ENCODE data around the gene CYP11A1.

CYP11A1 gene

GRCh38 chr15:74408385-74408784 is 40.9 kb upstream of the CYP11A1 start:
- no peak for TF ChIP-seq CTCF (IDR thresholded peaks at IDR 0.05; ENCODE audit: low read depth, low read length)
- no peaks in the 10 kb centered on the region for H3K9me3 ChIP-seq
- no peak overlapping the region for H3K4me3 ChIP-seq (ENCODE audit: low read depth, low read length)
- H3K4me1 ChIP-seq = no peaks in the 10 kb centered on the region
- no peak for DNase-seq
- H3K27me3 ChIP-seq = no peaks in the 10 kb centered on the region
- no peaks in the 10 kb centered on the region for H3K36me3 ChIP-seq

GRCh38 chr15:74406992-74407705 is 39.7 kb upstream of the CYP11A1 start:
- Histone ChIP-seq H3K36me3 (no peaks in the 10 kb centered on the region), H3K4me3 (ENCODE audit: low read depth, low read length) (no peak overlapping the region), H3K27me3 (no peaks in the 10 kb centered on the region), H3K9me3 (no peaks in the 10 kb centered on the region), H3K4me1 (no peaks in the 10 kb centered on the region)
- DNase-seq = peak; percentile 39
- TF ChIP-seq CTCF (IDR thresholded peaks at IDR 0.05; ENCODE audit: low read depth, low read length) = no peak

- no peak for TF ChIP-seq CTCF (IDR thresholded peaks at IDR 0.05; ENCODE audit: low read depth, low read length)
- H3K4me1 ChIP-seq = no peaks in the 10 kb centered on the region
- no peaks in the 10 kb centered on the region for H3K9me3 ChIP-seq
- H3K4me3 ChIP-seq (ENCODE audit: low read depth, low read length) = no peak overlapping the region
- H3K36me3 ChIP-seq = no peaks in the 10 kb centered on the region
- DNase-seq = no peak
- H3K27me3 ChIP-seq = no peaks in the 10 kb centered on the region
Observed at GRCh38 chr15:74406517-74406916, 39.1 kb upstream of the CYP11A1 start.

- no peak for DNase-seq
- Histone ChIP-seq H3K9me3 (no peaks in the 10 kb centered on the region), H3K4me3 (ENCODE audit: low read depth, low read length) (no peak overlapping the region), H3K4me1 (no peaks in the 10 kb centered on the region), H3K27me3 (no peaks in the 10 kb centered on the region), H3K36me3 (no peaks in the 10 kb centered on the region)
- TF ChIP-seq CTCF (IDR thresholded peaks at IDR 0.05; ENCODE audit: low read depth, low read length) = no peak
Observed at GRCh38 chr15:74405823-74406222, 38.4 kb upstream of the CYP11A1 start.

- H3K4me3 ChIP-seq (ENCODE audit: low read depth, low read length) = no peak overlapping the region
- no peak for DNase-seq
- no peaks in the 10 kb centered on the region for H3K4me1 ChIP-seq
- no peaks in the 10 kb centered on the region for H3K9me3 ChIP-seq
- no peaks in the 10 kb centered on the region for H3K27me3 ChIP-seq
- no peaks in the 10 kb centered on the region for H3K36me3 ChIP-seq
- no peak for TF ChIP-seq CTCF (IDR thresholded peaks at IDR 0.05; ENCODE audit: low read depth, low read length)
Observed at GRCh38 chr15:74403991-74404563, 36.6 kb upstream of the CYP11A1 start.

- no peak for TF ChIP-seq CTCF (IDR thresholded peaks at IDR 0.05; ENCODE audit: low read depth, low read length)
- H3K9me3 ChIP-seq = no peaks in the 10 kb centered on the region
- no peaks in the 10 kb centered on the region for H3K4me1 ChIP-seq
- no peak for DNase-seq
- H3K36me3 ChIP-seq = no peaks in the 10 kb centered on the region
- H3K4me3 ChIP-seq (ENCODE audit: low read depth, low read length) = no peak overlapping the region
- no peaks in the 10 kb centered on the region for H3K27me3 ChIP-seq
Observed at GRCh38 chr15:74403588-74403919, 36.1 kb upstream of the CYP11A1 start.

Data from BE2C (cell line).